Osteoblast (primary cell): ENCODE data around the gene MMP2. TPM values are rescaled to one million over a fixed set of nuclear protein-coding genes. Genes with fewer than 3 reads are reported as not detected.
A peak's percentile ranks its signal among the peaks of the same experiment; 100 is the strongest.

Source experiments
- DNase-seq: peaks from one replicate; pipeline ENCODE4 v3.0.0; 2011; ENCODE audit warnings: low spot score, mixed read lengths; ENCODE audit not compliant: insufficient read length; ENCODE audit errors: missing footprints
- H2AFZ ChIP-seq: 2 replicates; pipeline ENCODE4 v1.6.0; 2011; ENCODE audit warnings: mild to moderate bottlenecking, low read length
- H3K27ac ChIP-seq: 2 replicates; pipeline ENCODE4 v1.5.1; 2011; ENCODE audit warnings: mild to moderate bottlenecking, low read depth, low read length, moderate library complexity
- H3K27me3 ChIP-seq: 2 replicates; pipeline ENCODE4 v1.6.0; 2012; ENCODE audit warnings: mild to moderate bottlenecking, control low read depth, inconsistent platforms, low read length, moderate library complexity; ENCODE audit not compliant: insufficient read depth
- H3K36me3 ChIP-seq: 2 replicates; pipeline ENCODE4 v1.5.1; 2011; ENCODE audit warnings: mild to moderate bottlenecking, low read length, control low read depth, moderate library complexity; ENCODE audit not compliant: insufficient read depth
- H3K4me1 ChIP-seq: 2 replicates; pipeline ENCODE4 v1.5.1; 2011; ENCODE audit warnings: mild to moderate bottlenecking, low read length, control low read depth, moderate library complexity; ENCODE audit not compliant: insufficient read depth
- H3K4me2 ChIP-seq: 2 replicates; pipeline ENCODE4 v1.6.0; 2011; ENCODE audit warnings: mild to moderate bottlenecking, low read length; ENCODE audit not compliant: insufficient read depth
- H3K4me3 ChIP-seq: fragments of 200-600 bp; sonication (generic); 3 replicates; pipeline ENCODE4 v1.5.1; 2012; ENCODE audit warnings: mild to moderate bottlenecking, low read length, inconsistent platforms; ENCODE audit not compliant: insufficient read depth
- H3K79me2 ChIP-seq: 2 replicates; pipeline ENCODE4 v1.6.0; 2012; ENCODE audit warnings: mild to moderate bottlenecking, low read length, control low read depth, inconsistent platforms; ENCODE audit not compliant: insufficient read depth
- H3K9me3 ChIP-seq: 2 replicates; pipeline ENCODE4 v1.5.1; 2011; ENCODE audit warnings: low read depth, low read length, control low read depth
- H4K20me1 ChIP-seq: 2 replicates; pipeline ENCODE4 v1.6.0; 2012; ENCODE audit warnings: mild to moderate bottlenecking, low read length, control low read depth; ENCODE audit not compliant: insufficient read depth
- total RNA-seq: library from RNA; depleted of rRNA; stranded (reverse); fragments of >200 nt; gene quantifications from 2 replicates; pipeline ENCODE4 v1.2.3, GENCODE V29; 2012
- TF ChIP-seq, protein P1 (sequence below): IDR thresholded peaks from 2 replicates; pipeline ENCODE4 v1.5.1; 2011; ENCODE audit warnings: mild to moderate bottlenecking, low read depth, low read length, moderate library complexity; ENCODE audit errors: extremely low read depth

The MMP2 gene
- total RNA-seq, 1 donor = 2,094 TPM

DNA sequence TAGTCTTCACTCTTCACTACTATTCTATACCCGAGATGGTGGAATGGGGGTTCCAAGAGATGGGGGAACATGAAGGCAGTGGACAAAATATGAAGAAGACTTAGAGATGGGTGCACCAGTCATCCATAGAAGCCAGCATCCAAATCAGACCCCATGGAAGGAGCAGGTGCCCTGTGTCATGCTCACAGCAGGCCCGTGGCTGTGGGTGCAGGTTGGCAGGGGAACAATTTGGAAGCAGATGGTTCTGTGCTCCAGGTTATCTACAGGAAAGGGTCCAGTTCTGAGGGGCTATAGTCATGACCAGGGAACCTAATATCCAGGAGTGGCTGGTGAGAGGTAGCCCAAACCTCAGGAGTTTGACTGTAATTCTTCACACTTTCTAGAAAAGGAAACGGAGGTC, 20.3 kb downstream of the MMP2 start:
- Histone ChIP-seq H4K20me1 (no peaks in the 10 kb centered on the region), H3K9me3 (no peaks in the 10 kb centered on the region), H3K4me3 (no peak overlapping the region), H3K4me2 (peak overlapping the region; percentile 47), H2AFZ (no peak overlapping the region), H3K36me3 (peaks cover 91% of the 10 kb centered on the region), H3K4me1 (peaks cover 88% of the 10 kb centered on the region), H3K27me3 (no peaks in the 10 kb centered on the region), H3K27ac (peak overlapping the region; percentile 96), H3K79me2 (peaks cover 5% of the 10 kb centered on the region)
- no peak for DNase-seq
- TF ChIP-seq, protein P1, sequence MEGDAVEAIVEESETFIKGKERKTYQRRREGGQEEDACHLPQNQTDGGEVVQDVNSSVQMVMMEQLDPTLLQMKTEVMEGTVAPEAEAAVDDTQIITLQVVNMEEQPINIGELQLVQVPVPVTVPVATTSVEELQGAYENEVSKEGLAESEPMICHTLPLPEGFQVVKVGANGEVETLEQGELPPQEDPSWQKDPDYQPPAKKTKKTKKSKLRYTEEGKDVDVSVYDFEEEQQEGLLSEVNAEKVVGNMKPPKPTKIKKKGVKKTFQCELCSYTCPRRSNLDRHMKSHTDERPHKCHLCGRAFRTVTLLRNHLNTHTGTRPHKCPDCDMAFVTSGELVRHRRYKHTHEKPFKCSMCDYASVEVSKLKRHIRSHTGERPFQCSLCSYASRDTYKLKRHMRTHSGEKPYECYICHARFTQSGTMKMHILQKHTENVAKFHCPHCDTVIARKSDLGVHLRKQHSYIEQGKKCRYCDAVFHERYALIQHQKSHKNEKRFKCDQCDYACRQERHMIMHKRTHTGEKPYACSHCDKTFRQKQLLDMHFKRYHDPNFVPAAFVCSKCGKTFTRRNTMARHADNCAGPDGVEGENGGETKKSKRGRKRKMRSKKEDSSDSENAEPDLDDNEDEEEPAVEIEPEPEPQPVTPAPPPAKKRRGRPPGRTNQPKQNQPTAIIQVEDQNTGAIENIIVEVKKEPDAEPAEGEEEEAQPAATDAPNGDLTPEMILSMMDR = no peak

DNA sequence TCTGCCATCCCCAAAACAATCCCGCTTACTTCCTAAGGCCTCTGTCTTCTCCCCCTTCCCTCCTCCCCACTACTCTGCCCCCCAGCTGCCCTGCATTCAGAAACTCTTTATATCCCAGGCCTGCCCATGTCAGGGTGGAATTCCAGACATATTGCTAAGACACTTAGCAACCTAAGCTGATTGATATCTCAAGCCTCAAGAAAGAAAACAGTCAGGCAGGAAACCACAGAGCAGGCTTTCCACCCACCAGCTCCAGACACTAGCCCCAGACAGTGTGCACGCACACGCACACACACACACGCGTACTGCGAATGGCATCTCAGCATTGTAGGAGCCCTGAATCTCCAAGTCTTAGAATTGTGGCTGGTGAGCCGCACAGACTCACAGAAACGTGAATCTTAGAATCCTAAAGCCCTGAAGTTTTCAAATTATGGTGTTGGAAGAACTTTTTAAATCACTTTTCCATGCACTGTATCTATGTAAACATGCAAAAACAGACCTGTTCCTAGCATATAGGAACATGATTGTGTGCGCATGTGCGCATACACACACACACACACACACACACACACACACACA, 21.0 kb downstream of the MMP2 start:
- no peaks in the 10 kb centered on the region for H4K20me1 ChIP-seq
- peak overlapping the region; percentile 96 for H3K27ac ChIP-seq
- no peaks in the 10 kb centered on the region for H3K27me3 ChIP-seq
- peaks cover 5% of the 10 kb centered on the region for H3K79me2 ChIP-seq
- H3K4me3 ChIP-seq = no peak overlapping the region
- peak overlapping the region; percentile 50 for H3K4me2 ChIP-seq
- H2AFZ ChIP-seq = no peak overlapping the region
- peaks cover 81% of the 10 kb centered on the region for H3K4me1 ChIP-seq
- TF ChIP-seq, protein P1 = no peak
- peaks cover 90% of the 10 kb centered on the region for H3K36me3 ChIP-seq
- no peaks in the 10 kb centered on the region for H3K9me3 ChIP-seq
- DNase-seq = peak; percentile 94

DNA sequence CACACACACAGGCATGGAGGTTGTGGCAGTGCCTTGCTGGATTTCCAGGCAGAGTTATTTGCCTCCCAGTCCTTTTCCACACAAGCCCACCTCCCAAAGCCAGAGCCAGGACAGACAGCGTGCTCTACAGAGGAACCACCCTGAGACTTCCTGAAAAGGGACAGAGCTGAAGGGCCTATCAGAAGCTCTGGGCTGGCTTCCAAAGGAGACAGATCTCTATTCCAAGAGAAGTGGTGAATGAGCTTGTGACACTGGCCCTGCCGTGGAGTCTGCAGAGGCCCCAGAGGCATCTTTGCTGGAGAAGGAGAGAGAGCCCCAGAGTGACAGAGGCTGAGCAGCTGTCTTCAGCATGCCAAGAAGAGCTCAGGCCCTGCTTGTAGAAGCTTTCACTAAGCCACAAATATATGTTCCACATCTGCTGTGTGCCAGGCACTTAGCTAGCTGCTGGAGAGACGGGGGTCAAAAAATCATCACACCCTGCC, 21.6 kb downstream of the MMP2 start:
- TF ChIP-seq, protein P1 = no peak
- H3K4me3 ChIP-seq = no peak overlapping the region
- no peaks in the 10 kb centered on the region for H3K27me3 ChIP-seq
- peaks cover 5% of the 10 kb centered on the region for H3K79me2 ChIP-seq
- H4K20me1 ChIP-seq = no peaks in the 10 kb centered on the region
- H3K9me3 ChIP-seq = no peaks in the 10 kb centered on the region
- no peak for DNase-seq
- H3K36me3 ChIP-seq = peaks cover 90% of the 10 kb centered on the region
- no peak overlapping the region for H2AFZ ChIP-seq
- peak overlapping the region; percentile 50 for H3K4me2 ChIP-seq
- H3K27ac ChIP-seq = peak overlapping the region; percentile 96
- H3K4me1 ChIP-seq = peaks cover 75% of the 10 kb centered on the region

DNA sequence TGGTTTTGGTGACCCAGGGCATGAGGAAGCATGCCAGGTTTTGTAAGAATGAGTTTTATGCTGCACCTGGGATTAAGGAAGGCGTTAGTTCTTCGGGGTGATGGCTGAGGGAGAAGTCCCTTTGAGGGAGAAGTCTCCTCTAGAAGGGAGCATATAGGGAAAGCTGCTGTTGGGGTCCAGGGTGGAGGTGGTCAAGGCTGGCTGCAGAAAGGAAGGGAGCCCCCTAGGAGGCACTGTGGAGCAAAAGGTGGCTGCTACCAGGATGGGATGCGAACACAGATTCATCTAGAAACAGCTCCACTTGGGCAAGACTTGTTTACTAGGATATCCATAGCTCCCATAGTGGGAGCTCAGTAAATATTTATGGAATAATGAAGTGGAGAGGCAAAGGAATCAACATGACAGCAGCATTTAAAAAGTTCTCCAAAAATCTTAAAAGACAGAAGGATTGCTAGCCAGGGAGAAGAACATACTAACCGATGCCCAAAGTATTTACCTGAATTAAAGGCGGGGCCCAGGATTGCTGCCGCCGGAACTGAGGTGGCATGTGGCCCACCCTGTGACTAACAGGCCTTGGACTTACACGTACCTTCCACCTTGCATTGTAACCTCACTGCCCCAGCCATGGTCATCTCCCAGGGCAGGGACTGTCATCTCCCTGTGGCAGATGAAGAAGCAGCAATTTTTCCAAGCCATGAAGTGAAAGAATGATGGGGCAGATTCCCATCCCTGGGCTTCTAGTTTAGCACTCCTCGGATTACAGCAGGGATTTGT, 22.7 kb downstream of the MMP2 start:
- peak overlapping the region; percentile 96 for H3K27ac ChIP-seq
- peaks cover 91% of the 10 kb centered on the region for H3K36me3 ChIP-seq
- H3K79me2 ChIP-seq = peaks cover 5% of the 10 kb centered on the region
- peaks cover 65% of the 10 kb centered on the region for H3K4me1 ChIP-seq
- no peak overlapping the region for H2AFZ ChIP-seq
- no peak overlapping the region for H3K4me2 ChIP-seq
- no peaks in the 10 kb centered on the region for H4K20me1 ChIP-seq
- DNase-seq = no peak
- no peak overlapping the region for H3K4me3 ChIP-seq
- TF ChIP-seq, protein P1 = peak; percentile 56
- H3K9me3 ChIP-seq = no peaks in the 10 kb centered on the region
- H3K27me3 ChIP-seq = no peaks in the 10 kb centered on the region
